ENCODE measurements around the gene MAP2K3.
"Not testable (repeated sequence)": the region's sequence is repeated elsewhere in the genome, so short reads cannot be mapped to it uniquely, and the experiment has no call there.

Gene MAP2K3

GRCh38 chr17:21297026-21297520 is 12.6 kb downstream of the MAP2K3 start:
- no peak for DNase-seq

- no peak for DNase-seq
Observed at GRCh38 chr17:21297597-21297996, 13.1 kb downstream of the MAP2K3 start.

GRCh38 chr17:21298056-21298982 is 13.8 kb downstream of the MAP2K3 start:
- DNase-seq, result no peak

- DNase-seq, result no peak
Observed at GRCh38 chr17:21298983-21299519, 14.5 kb downstream of the MAP2K3 start.

- DNase-seq, result no peak
Observed at GRCh38 chr17:21299981-21300600, 15.6 kb downstream of the MAP2K3 start.

GRCh38 chr17:21300601-21301571 is 16.4 kb downstream of the MAP2K3 start:
- no peak for DNase-seq

- DNase-seq, result no peak
Observed at GRCh38 chr17:21301593-21302550, 17.4 kb downstream of the MAP2K3 start.

- no peak for DNase-seq
Observed at GRCh38 chr17:21302711-21303425, 18.4 kb downstream of the MAP2K3 start.

GRCh38 chr17:21303441-21304065 is 19.0 kb downstream of the MAP2K3 start:
- DNase-seq, result no peak

- DNase-seq, result no peak
Observed at GRCh38 chr17:21304091-21304490, 19.6 kb downstream of the MAP2K3 start.

- not testable (repeated sequence) for DNase-seq
Observed at GRCh38 chr17:21304551-21305151, 20.1 kb downstream of the MAP2K3 start.

GRCh38 chr17:21305431-21306180 is 21.1 kb downstream of the MAP2K3 start:
- DNase-seq, result not testable (repeated sequence)

GRCh38 chr17:21306611-21307272 is 22.2 kb downstream of the MAP2K3 start:
- not testable (repeated sequence) for DNase-seq

GRCh38 chr17:21307273-21307625 is 22.7 kb downstream of the MAP2K3 start:
- not testable (repeated sequence) for DNase-seq

- DNase-seq, result not testable (repeated sequence)
Observed at GRCh38 chr17:21308931-21309381, 24.4 kb downstream of the MAP2K3 start.

- not testable (repeated sequence) for DNase-seq
Observed at GRCh38 chr17:21310061-21310765, 25.7 kb downstream of the MAP2K3 start.

All from effector CD4-positive, alpha-beta T cell (primary cell).